Activated CD8-positive, alpha-beta memory T cell treated with anti-CD3 and anti-CD28 coated beads for 36 hours (primary cell): ENCODE measurements around the gene ATP13A3. TPM values are rescaled to one million over a fixed set of nuclear protein-coding genes. Genes with fewer than 3 reads are reported as not detected.
"Not testable (repeated sequence)": the region's sequence is repeated elsewhere in the genome, so short reads cannot be mapped to it uniquely, and the experiment has no call there.

Source experiments
- CTCF ChIA-PET: fragments of 350-600 bp; sonication (Branson Sonifier 250); formaldehyde crosslinking; loops from one replicate; lab custom pipeline; 2021; ENCODE audit warnings: antibody characterized with exemption; lab: Charles Lee
- POLR2A ChIA-PET: fragments of 350-600 bp; sonication (Branson Sonifier 250); formaldehyde crosslinking; loops from one replicate; lab custom pipeline; 2021; ENCODE audit warnings: antibody characterized with exemption; lab: Charles Lee
- total RNA-seq, 2 experiments: library from RNA; stranded (reverse); gene quantifications; one replicate each; pipeline ENCODE4 v1.2.3, GENCODE V29; 2021

The ATP13A3 gene
- total RNA-seq, 2 experiments from 2014 or later = 186 to 213 TPM

- ChIA-PET POLR2A (no interaction called here), CTCF (no interaction called here)
These were observed 18.1 kb upstream of the ATP13A3 start for GRCh38 chr3:194504861-194505260.

- POLR2A ChIA-PET = no interaction called here
- CTCF ChIA-PET = interaction anchor here (1.3 kb wide), 1 partner anchor 9 kb away, joined by 6 read pairs; no protein-coding TSS in a partner anchor
These were observed 17.3 kb upstream of the ATP13A3 start for GRCh38 chr3:194504146-194504545.

- ChIA-PET POLR2A (no interaction called here), CTCF (interaction anchor here (1.3 kb wide), 1 partner anchor 8 kb away, joined by 6 read pairs; no protein-coding TSS in a partner anchor)
These were observed 16.3 kb upstream of the ATP13A3 start for GRCh38 chr3:194503081-194503531.

- POLR2A ChIA-PET = no interaction called here
- CTCF ChIA-PET = no interaction called here
These were observed 13.4 kb upstream of the ATP13A3 start for GRCh38 chr3:194500198-194500597.

GRCh38 chr3:194499516-194499915, 12.7 kb upstream of the ATP13A3 start:
- POLR2A ChIA-PET, CTCF ChIA-PET: not testable (repeated sequence)

- ChIA-PET CTCF (interaction anchor here (1.0 to 1.4 kb wide), 2 partner anchors 11 to 12 kb away, joined by 3 read pairs; partner anchors contain the start of gene ATP13A3), POLR2A (no interaction called here)
These were observed 11.2 kb upstream of the ATP13A3 start for GRCh38 chr3:194497799-194498575.

GRCh38 chr3:194496217-194496919, 9.6 kb upstream of the ATP13A3 start:
- ChIA-PET CTCF (no interaction called here), POLR2A (no interaction called here)

GRCh38 chr3:194494951-194495374, 8.2 kb upstream of the ATP13A3 start:
- POLR2A ChIA-PET = no interaction called here
- CTCF ChIA-PET = interaction anchor here (1.5 kb wide), 1 partner anchor 9 kb away, joined by 6 read pairs; no protein-coding TSS in a partner anchor

- POLR2A ChIA-PET = not testable (repeated sequence)
- CTCF ChIA-PET = interaction anchor here (1.5 kb wide), 1 partner anchor 9 kb away, joined by 6 read pairs; no protein-coding TSS in a partner anchor
These were observed 7.5 kb upstream of the ATP13A3 start for GRCh38 chr3:194493995-194494927.

GRCh38 chr3:194492001-194492400, 5.2 kb upstream of the ATP13A3 start:
- CTCF ChIA-PET = no interaction called here
- POLR2A ChIA-PET = interaction anchor here (0.5 kb wide), 1 partner anchor 11 kb away, joined by 3 read pairs; no protein-coding TSS in a partner anchor

GRCh38 chr3:194489736-194490612, 3.2 kb upstream of the ATP13A3 start:
- CTCF ChIA-PET = no interaction called here
- POLR2A ChIA-PET = no interaction called here

- CTCF ChIA-PET = interaction anchor here (0.6 to 1.7 kb wide), 2 partner anchors 39 to 86 kb away, joined by 4 to 7 read pairs; no protein-coding TSS in a partner anchor
These were observed 1.4 kb upstream of the ATP13A3 start for GRCh38 chr3:194488055-194488742.

GRCh38 chr3:194487289-194488054, 670 bp upstream of the ATP13A3 start:
- CTCF ChIA-PET = interaction anchor here (0.6 to 1.7 kb wide), 3 partner anchors 11 to 87 kb away, joined by 3 to 7 read pairs (median 4); no protein-coding TSS in a partner anchor
- POLR2A ChIA-PET = interaction anchor here (0.6 to 1.4 kb wide), 3 partner anchors 15 to 85 kb away, joined by 3 read pairs; no protein-coding TSS in a partner anchor

More at GRCh38 chr3:194488055-194488742, 1.4 kb upstream of the ATP13A3 start:
- POLR2A ChIA-PET = interaction anchor here (1.2 to 1.4 kb wide), 2 partner anchors 16 to 69 kb away, joined by 3 read pairs; no protein-coding TSS in a partner anchor

GRCh38 chr3:194485881-194486539, 792 bp downstream of the ATP13A3 start:
- CTCF ChIA-PET = interaction anchor here (0.5 to 1.4 kb wide), 8 partner anchors 12 to 1035 kb away, joined by 3 to 5 read pairs (median 3); no protein-coding TSS in a partner anchor

GRCh38 chr3:194485468-194485880, 1.3 kb downstream of the ATP13A3 start:
- ChIA-PET CTCF (interaction anchor here (0.5 to 1.4 kb wide), 6 partner anchors 13 to 1035 kb away, joined by 3 to 5 read pairs (median 3); no protein-coding TSS in a partner anchor), POLR2A (interaction anchor here (1.0 to 1.4 kb wide), 4 partner anchors 36 to 190 kb away, joined by 3 to 5 read pairs (median 4); no protein-coding TSS in a partner anchor)

More at GRCh38 chr3:194485881-194486539, 792 bp downstream of the ATP13A3 start:
- POLR2A ChIA-PET = interaction anchor here (1.0 to 1.4 kb wide), 4 partner anchors 35 to 189 kb away, joined by 3 to 5 read pairs (median 4); no protein-coding TSS in a partner anchor
